LNCaP clone FGC (cell line): ENCODE data around the gene EVA1B.

ENCODE experiments used
- DNase-seq: peaks from one replicate; pipeline ENCODE4 v3.0.0-alpha.2; 2011; ENCODE audit warnings: low read depth
- H3K4me3 ChIP-seq: 2 replicates; pipeline ENCODE4 v1.5.1; 2011; ENCODE audit warnings: mild to moderate bottlenecking, low read depth, low read length, control low read depth
- CTCF ChIP-seq: IDR thresholded peaks from 2 replicates; pipeline ENCODE4 v1.5.1; 2012; ENCODE audit warnings: mild to moderate bottlenecking; ENCODE audit not compliant: control insufficient read depth, insufficient read depth; ENCODE audit errors: extremely low read depth

Gene EVA1B

GRCh38 chr1:36300526-36300925, 22.9 kb downstream of the EVA1B start:
- DNase-seq, result no peak
- TF ChIP-seq CTCF, result no peak
- no peak overlapping the region for H3K4me3 ChIP-seq

- no peak overlapping the region for H3K4me3 ChIP-seq
- TF ChIP-seq CTCF, result no peak
- DNase-seq, result no peak
These were observed 24.8 kb downstream of the EVA1B start for GRCh38 chr1:36298640-36299039.

- TF ChIP-seq CTCF, result no peak
- DNase-seq, result peak; percentile 89
These were observed 26.4 kb downstream of the EVA1B start for GRCh38 chr1:36297062-36297461.

GRCh38 chr1:36295390-36295789, 28.1 kb downstream of the EVA1B start:
- no peak overlapping the region for H3K4me3 ChIP-seq
- no peak for TF ChIP-seq CTCF
- no peak for DNase-seq

More at GRCh38 chr1:36297062-36297461, 26.4 kb downstream of the EVA1B start:
- H3K4me3 ChIP-seq, result no peak overlapping the region

GRCh38 chr1:36287595-36287994, 35.9 kb downstream of the EVA1B start:
- no peak overlapping the region for H3K4me3 ChIP-seq
- DNase-seq, result no peak
- no peak for TF ChIP-seq CTCF

GRCh38 chr1:36286802-36287201, 36.6 kb downstream of the EVA1B start:
- H3K4me3 ChIP-seq, result no peak overlapping the region
- no peak for TF ChIP-seq CTCF
- no peak for DNase-seq

- peak; percentile 74 for TF ChIP-seq CTCF
- H3K4me3 ChIP-seq, result no peak overlapping the region
- peak; percentile 77 for DNase-seq
These were observed 37.9 kb downstream of the EVA1B start for GRCh38 chr1:36285443-36286101.
